HepG2 (cell line): ENCODE results near the gene MAML1. TPM values are rescaled to one million over a fixed set of nuclear protein-coding genes. Genes with fewer than 3 reads are reported as not detected.
A peak's percentile ranks its signal among the peaks of the same experiment; 100 is the strongest.

Source experiments
- ATF7 ChIP-seq, 2 experiments: fragments of 450-650 bp in 1 of 2; sonication (generic) in 1 of 2; formaldehyde crosslinking in 1 of 2; IDR thresholded peaks; 2 replicates each; pipeline versions ENCODE4 v1.4.0 to v1.6.1; 2016 to 2020; ENCODE audit warnings: antibody characterized with exemption in 1 of 2, mild to moderate bottlenecking in 1 of 2, missing genetic modification reagents in 1 of 2
- BCL3 ChIP-seq: sonication (generic); formaldehyde crosslinking; IDR thresholded peaks from 2 replicates; pipeline ENCODE4 v1.5.1; 2020; ENCODE audit warnings: mild to moderate bottlenecking, missing genetic modification reagents, moderate library complexity
- CC2D1A ChIP-seq: sonication (generic); formaldehyde crosslinking; IDR thresholded peaks from 2 replicates; pipeline ENCODE4 v1.8.1; 2023; ENCODE audit warnings: mild to moderate bottlenecking, missing genetic modification reagents
- KAT8 ChIP-seq: IDR thresholded peaks from 2 replicates; pipeline ENCODE4 v1.6.1; 2016; ENCODE audit warnings: missing genetic modification reagents, missing compliant biosample characterization
- PHB2 ChIP-seq: fragments of 450-650 bp; IDR thresholded peaks from 2 replicates; pipeline ENCODE4 v1.6.1; 2018; ENCODE audit not compliant: partially characterized antibody
- PHF5A ChIP-seq: IDR thresholded peaks from one replicate; pipeline ENCODE4 v1.6.1; 2018; ENCODE audit warnings: low read depth, missing genetic modification reagents; ENCODE audit not compliant: unreplicated experiment
- ZBTB1 ChIP-seq: sonication (generic); formaldehyde crosslinking; IDR thresholded peaks from 2 replicates; pipeline ENCODE4 v1.4.0; 2020; ENCODE audit warnings: missing genetic modification reagents, borderline replicate concordance
- ZFAT ChIP-seq: sonication (generic); formaldehyde crosslinking; conservative IDR thresholded peaks from 2 replicates; pipeline ENCODE4 v1.8.1; 2023; ENCODE audit warnings: missing genetic modification reagents, inconsistent platforms
- ZFP36 ChIP-seq: fragments of 150-350 bp; IDR thresholded peaks from 2 replicates; pipeline ENCODE4 v1.6.1; 2018; ENCODE audit warnings: borderline replicate concordance, low read length, low read depth; ENCODE audit not compliant: partially characterized antibody
- ZNF460 ChIP-seq: sonication (generic); formaldehyde crosslinking; IDR thresholded peaks from 2 replicates; pipeline ENCODE4 v1.5.1; 2020; ENCODE audit warnings: missing genetic modification reagents, mild to moderate bottlenecking, borderline replicate concordance
- ZNF546 ChIP-seq: sonication (generic); formaldehyde crosslinking; conservative IDR thresholded peaks from 2 replicates; pipeline ENCODE4 v1.8.1; 2023; ENCODE audit warnings: mild to moderate bottlenecking, missing genetic modification reagents
- ZNF552 ChIP-seq: sonication (generic); formaldehyde crosslinking; IDR thresholded peaks from 2 replicates; pipeline ENCODE4 v1.9.0; 2022; ENCODE audit warnings: missing genetic modification reagents, mild to moderate bottlenecking, borderline replicate concordance
- ZNF569 ChIP-seq: sonication (generic); formaldehyde crosslinking; IDR thresholded peaks from 2 replicates; pipeline ENCODE4 v1.5.0; 2020; ENCODE audit warnings: mild to moderate bottlenecking, missing genetic modification reagents, moderate library complexity, borderline replicate concordance
- ZNF782 ChIP-seq: sonication (generic); formaldehyde crosslinking; IDR thresholded peaks from 2 replicates; pipeline ENCODE4 v1.4.0; 2020; ENCODE audit warnings: missing genetic modification reagents, mild to moderate bottlenecking, borderline replicate concordance
- ZNF839 ChIP-seq: sonication (generic); formaldehyde crosslinking; IDR thresholded peaks from 2 replicates; pipeline ENCODE4 v1.4.0; 2020; ENCODE audit warnings: missing genetic modification reagents, mild to moderate bottlenecking, borderline replicate concordance
- ZSCAN9 ChIP-seq: IDR thresholded peaks from 2 replicates; pipeline ENCODE4 v1.6.1; 2016; ENCODE audit warnings: borderline replicate concordance
- polyA plus RNA-seq, 8 experiments: library from polyadenylated mRNA; depleted of rRNA in 3 of 8; stranded (reverse) in 7 of 8; unstranded in 1 of 8; fragments of >200 nt; fragmentation: Illumina TruSeq in 4 of 8; extraction: Trizol in 4 of 8; gene quantifications; 2 replicates each; pipeline versions ENCODE4 v1.2.1 to v1.2.3, GENCODE V29; 2011 to 2016; ENCODE audit warnings: low read depth in 4 of 8, missing spikeins in 1 of 8, mixed read lengths in 1 of 8; ENCODE audit not compliant: insufficient read depth in 1 of 8
- total RNA-seq, 5 experiments: library from RNA; depleted of rRNA; stranded (reverse); fragments of >200 nt; fragmentation: Illumina TruSeq; extraction: Trizol; gene quantifications; 2 replicates each; pipeline ENCODE4 v1.2.3, GENCODE V29; 2016; ENCODE audit warnings: low read depth in 1 of 5
- TF ChIP-seq, protein P1 (sequence below), 2 experiments: fragments of 450-650 bp in 1 of 2; sonication (generic) in 1 of 2; formaldehyde crosslinking in 1 of 2; IDR thresholded peaks; 2 replicates each; pipeline versions ENCODE4 v1.6.1 to v1.8.0; 2016 to 2022; ENCODE audit warnings: antibody characterized with exemption in 1 of 2, mild to moderate bottlenecking in 1 of 2, missing genetic modification reagents in 1 of 2
- TF ChIP-seq, protein P2 (sequence below): sonication (generic); formaldehyde crosslinking; IDR thresholded peaks from 2 replicates; pipeline ENCODE4 v1.4.0; 2020; ENCODE audit warnings: missing genetic modification reagents, borderline replicate concordance

The MAML1 gene
- total and polyA plus RNA-seq, 2 of the 13 experiments (the other 11 are each of a cell fraction or from before 2014, with no cell fraction given), result 10.0 to 10.8 TPM

DNA sequence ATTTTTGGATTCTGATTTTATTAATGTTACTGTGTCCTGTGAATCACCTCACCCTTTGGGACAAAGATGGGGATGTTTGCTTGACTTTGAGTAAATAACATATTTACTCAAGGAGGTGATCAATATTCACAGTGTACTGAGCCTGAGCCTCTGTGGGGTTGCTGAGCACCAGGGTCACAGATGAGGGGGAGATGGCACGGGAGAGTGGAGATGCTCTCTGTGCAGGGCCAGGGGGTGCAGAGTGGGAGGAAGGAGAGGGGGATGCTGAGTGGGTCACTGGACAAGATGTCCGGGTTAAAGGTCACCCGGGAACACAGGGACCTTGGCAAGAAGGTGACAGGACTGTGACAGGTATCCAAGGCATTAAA lies 92.1 kb downstream of the MAML1 start (continued):
- TF ChIP-seq, protein P1, sequence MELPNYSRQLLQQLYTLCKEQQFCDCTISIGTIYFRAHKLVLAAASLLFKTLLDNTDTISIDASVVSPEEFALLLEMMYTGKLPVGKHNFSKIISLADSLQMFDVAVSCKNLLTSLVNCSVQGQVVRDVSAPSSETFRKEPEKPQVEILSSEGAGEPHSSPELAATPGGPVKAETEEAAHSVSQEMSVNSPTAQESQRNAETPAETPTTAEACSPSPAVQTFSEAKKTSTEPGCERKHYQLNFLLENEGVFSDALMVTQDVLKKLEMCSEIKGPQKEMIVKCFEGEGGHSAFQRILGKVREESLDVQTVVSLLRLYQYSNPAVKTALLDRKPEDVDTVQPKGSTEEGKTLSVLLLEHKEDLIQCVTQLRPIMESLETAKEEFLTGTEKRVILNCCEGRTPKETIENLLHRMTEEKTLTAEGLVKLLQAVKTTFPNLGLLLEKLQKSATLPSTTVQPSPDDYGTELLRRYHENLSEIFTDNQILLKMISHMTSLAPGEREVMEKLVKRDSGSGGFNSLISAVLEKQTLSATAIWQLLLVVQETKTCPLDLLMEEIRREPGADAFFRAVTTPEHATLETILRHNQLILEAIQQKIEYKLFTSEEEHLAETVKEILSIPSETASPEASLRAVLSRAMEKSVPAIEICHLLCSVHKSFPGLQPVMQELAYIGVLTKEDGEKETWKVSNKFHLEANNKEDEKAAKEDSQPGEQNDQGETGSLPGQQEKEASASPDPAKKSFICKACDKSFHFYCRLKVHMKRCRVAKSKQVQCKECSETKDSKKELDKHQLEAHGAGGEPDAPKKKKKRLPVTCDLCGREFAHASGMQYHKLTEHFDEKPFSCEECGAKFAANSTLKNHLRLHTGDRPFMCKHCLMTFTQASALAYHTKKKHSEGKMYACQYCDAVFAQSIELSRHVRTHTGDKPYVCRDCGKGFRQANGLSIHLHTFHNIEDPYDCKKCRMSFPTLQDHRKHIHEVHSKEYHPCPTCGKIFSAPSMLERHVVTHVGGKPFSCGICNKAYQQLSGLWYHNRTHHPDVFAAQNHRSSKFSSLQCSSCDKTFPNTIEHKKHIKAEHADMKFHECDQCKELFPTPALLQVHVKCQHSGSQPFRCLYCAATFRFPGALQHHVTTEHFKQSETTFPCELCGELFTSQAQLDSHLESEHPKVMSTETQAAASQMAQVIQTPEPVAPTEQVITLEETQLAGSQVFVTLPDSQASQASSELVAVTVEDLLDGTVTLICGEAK (IDR thresholded peaks at IDR 0.05), result no peak
- TF ChIP-seq, protein P1 (CRISPR knock-in tag; IDR thresholded peaks at IDR 0.05), result no peak
- no peak for TF ChIP-seq ZNF460 (CRISPR knock-in tag)
- TF ChIP-seq ATF7 (IDR thresholded peaks at IDR 0.05), result no peak
- no peak for TF ChIP-seq ATF7 (CRISPR knock-in tag; IDR thresholded peaks at IDR 0.05)
- TF ChIP-seq PHB2, result no peak
- no peak for TF ChIP-seq ZNF782
- TF ChIP-seq ZBTB1 (CRISPR knock-in tag), result no peak
- no peak for TF ChIP-seq BCL3 (CRISPR knock-in tag)
- no peak for TF ChIP-seq ZNF839 (CRISPR knock-in tag)
- TF ChIP-seq CC2D1A (CRISPR knock-in tag), result no peak
- TF ChIP-seq, protein P2, sequence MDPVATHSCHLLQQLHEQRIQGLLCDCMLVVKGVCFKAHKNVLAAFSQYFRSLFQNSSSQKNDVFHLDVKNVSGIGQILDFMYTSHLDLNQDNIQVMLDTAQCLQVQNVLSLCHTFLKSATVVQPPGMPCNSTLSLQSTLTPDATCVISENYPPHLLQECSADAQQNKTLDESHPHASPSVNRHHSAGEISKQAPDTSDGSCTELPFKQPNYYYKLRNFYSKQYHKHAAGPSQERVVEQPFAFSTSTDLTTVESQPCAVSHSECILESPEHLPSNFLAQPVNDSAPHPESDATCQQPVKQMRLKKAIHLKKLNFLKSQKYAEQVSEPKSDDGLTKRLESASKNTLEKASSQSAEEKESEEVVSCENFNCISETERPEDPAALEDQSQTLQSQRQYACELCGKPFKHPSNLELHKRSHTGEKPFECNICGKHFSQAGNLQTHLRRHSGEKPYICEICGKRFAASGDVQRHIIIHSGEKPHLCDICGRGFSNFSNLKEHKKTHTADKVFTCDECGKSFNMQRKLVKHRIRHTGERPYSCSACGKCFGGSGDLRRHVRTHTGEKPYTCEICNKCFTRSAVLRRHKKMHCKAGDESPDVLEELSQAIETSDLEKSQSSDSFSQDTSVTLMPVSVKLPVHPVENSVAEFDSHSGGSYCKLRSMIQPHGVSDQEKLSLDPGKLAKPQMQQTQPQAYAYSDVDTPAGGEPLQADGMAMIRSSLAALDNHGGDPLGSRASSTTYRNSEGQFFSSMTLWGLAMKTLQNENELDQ, result no peak
- no peak for TF ChIP-seq ZFAT (CRISPR knock-in tag)
- TF ChIP-seq ZNF546 (CRISPR knock-in tag), result no peak
- no peak for TF ChIP-seq ZFP36
- no peak for TF ChIP-seq KAT8
- TF ChIP-seq ZSCAN9 (CRISPR knock-in tag), result peak; percentile 75
- TF ChIP-seq ZNF552 (CRISPR knock-in tag), result no peak
- TF ChIP-seq PHF5A (CRISPR knock-in tag), result no peak
- no peak for TF ChIP-seq ZNF569 (CRISPR knock-in tag)
